ENCODE data around the gene MYO10.
"Not testable (repeated sequence)": the region's sequence is repeated elsewhere in the genome, so short reads cannot be mapped to it uniquely, and the experiment has no call there.

MYO10 gene

DNA sequence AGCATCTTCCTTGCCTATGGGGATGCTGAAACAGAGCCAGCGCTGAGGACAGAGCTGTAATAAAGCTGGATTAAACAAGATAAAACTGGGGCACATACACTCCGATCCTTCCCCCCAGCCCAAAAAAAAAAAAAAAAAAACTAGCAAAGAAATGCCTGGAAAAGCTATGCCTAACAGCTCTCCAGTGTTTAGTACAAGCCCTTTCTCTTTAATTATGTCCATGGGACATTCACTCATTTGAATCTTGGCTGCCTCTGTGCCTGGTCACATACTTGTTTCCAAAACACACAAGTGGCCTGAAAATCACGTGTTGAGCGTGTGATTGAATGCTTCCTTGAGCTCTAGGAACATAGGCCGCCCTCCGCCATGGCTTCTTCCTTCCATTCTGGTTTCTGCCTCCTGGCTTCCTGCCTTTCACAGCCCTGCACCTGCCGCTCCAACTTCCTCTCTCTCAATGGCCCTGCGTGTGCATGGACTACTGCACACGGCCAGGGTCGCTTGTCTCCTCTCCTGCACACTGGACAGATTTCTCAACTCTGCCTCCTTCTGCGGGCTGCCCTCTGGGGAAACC is 208.2 kb downstream of the MYO10 start:
- in situ Hi-C loops (cut with MboI; ENCODE audit: low sequenced_read_pairs), result no loop called here

DNA sequence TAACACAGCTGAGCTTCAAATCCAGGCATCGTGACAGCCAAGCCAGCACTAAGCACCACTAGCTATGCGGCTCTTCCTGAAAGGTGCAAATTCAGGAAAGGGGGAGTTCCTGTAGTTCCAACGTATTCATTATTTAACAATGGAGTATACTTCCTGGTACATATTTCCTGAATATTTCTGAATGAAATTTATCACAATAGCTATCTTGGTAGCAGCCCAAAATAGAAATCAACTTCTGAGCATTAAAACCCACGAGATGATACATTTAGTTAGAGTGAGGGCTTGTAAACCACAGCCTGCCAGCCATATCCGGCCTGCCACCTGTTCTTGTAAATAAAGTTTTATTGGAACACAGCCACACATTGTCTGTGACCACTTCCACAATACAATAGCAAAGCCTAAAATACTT is 209.5 kb downstream of the MYO10 start:
- in situ Hi-C loops (cut with MboI; ENCODE audit: low sequenced_read_pairs), result no loop called here

DNA sequence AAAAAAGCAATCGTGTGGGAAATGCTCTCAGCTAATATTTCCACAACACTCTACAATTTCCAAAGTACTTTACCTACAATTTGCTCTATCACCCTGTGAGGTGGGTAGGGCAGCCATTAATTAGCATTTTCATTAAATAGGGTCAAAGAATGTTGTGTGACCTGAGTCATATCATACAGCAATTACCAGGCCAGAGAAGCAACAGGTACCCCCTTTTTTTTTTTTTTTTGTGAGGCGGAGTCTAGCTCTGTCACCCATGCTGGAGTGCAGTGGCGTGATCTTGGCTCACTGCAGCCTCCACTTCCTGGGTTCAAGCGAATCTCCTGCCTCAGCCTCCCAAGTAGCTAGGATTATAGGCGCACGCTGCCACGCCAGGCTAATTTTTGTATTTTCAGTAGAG is 210.5 kb downstream of the MYO10 start:
- in situ Hi-C loops (cut with MboI; ENCODE audit: low sequenced_read_pairs), result no loop called here

DNA sequence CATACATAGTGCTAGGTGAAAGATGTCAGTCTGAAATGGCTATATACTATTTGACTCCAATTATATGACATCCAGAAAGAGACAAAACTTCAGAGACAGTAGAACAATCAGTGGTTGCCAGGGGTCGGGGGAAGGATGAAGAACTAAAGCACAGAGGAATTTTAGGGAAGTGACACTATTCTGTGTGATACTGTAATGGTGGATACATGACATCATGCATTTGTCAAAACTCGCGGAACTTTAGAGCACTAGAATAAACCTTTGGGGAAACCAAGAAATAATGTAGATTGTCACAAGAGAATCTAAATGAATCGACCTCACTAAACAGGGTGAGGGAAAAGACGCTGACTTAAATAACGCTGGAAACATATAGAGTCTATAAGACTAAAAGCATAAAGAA is 212.3 kb downstream of the MYO10 start:
- in situ Hi-C loops (cut with MboI; ENCODE audit: low sequenced_read_pairs), result no loop called here

DNA sequence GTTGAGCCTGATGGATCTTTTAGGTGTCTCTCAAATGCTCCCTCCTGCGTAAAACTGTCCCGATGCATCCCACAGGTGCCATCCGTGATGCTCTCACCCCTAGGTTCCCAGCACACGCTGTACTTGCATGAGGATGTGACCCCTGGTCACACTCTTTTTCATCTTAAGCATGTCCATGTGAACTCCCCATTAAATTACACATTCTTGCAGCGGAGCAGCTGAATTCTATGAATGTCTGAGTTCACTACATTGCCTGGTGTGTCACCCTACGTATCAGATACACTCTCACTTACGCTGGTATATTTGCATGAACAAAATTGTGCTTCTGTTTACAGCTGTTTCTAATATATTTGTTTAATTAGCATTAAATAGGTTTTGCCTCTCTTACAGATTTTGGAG is 214.0 kb downstream of the MYO10 start:
- in situ Hi-C loops (cut with MboI; ENCODE audit: low sequenced_read_pairs), result no loop called here

DNA sequence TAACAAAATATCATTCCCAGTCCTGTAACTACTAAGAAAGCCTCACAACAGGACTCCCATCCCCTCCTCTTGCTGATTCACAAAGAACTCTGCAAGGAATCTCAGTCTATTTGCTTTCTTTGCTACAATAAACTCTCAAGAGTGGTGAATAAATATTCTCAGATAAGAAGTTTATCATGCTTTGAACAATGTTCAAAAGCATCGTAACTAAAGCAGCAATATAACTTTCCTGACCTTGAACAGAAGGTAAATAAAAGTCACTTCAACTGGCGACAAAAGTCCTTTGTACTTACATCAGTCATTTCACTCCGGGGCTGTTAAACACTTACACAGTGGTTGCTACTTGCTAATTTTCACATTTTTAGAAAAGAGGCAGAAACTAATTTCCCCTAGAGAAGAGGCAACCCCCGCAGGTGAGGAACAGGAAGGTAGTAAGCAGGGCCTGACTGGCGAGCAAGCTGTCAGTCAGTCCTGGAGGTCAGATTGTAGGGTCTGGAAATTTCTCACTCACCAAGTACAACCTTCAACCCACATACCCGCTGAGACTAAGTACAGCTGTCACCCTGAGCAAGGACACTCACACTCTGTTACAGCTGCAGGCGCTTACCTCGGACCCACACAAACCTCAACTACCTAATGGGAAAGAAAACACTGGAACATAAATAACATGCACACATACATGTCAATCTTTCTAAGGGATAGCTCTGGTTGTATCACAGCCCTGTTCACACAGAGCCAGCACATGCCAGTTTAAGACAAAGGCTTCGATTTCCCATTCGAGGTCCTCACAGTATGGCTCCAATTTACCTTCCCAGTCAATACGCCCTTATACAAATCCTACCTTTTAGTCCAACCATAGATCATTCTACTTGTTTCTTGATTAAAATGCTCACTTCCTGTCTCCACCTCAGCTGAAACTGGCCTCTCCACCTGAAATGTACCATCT is 214.7 kb downstream of the MYO10 start:
- in situ Hi-C loops (cut with MboI; ENCODE audit: low sequenced_read_pairs), result no loop called here

DNA sequence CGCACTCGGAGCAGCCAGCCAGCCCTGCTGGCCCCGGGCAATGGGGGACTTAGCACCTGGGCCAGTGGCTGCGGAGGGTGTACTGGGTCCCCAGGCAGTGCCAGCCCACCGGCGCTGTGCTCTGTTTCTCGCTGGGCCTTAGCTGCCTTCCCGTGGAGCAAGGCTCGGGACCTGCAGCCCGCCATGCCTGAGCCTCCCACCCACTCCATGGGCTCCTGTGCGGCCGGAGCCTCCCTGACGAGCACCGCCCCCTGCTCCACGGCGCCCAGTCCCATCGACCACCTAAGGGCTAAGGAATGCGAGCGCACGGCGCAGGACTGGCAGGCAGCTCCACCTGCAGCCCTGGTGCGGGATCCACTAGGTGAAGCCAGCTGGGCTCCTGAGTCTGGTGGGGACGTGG is 218.1 kb downstream of the MYO10 start:
- in situ Hi-C loops (cut with MboI; ENCODE audit: low sequenced_read_pairs), result not testable (repeated sequence)

DNA sequence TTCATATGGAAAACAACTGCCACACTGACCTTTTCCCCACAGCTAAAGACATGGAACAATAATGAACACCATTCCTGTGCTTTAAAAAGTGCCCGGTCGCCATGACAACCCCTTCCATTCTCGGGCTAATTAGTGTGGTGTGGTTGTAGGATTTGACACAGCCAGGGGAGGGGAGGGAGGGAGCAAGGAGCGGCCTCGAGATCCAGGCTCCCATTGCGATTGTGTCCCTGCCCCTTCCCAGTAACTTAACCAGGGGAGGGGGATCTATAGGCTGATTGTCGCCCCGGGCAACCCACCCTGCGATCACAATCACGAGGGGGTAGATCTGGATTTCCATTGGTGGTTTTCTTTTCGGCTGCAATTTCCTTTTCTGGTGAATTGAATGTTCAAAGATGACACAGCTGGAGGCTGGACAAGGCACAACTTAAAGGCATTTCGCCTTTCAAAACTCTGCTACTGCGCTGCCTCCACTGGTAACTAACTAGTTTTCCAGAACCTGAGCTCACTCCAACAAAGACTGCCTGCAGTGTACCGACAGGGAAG is 222.6 kb downstream of the MYO10 start:
- in situ Hi-C loops (cut with MboI; ENCODE audit: low sequenced_read_pairs), result no loop called here

DNA sequence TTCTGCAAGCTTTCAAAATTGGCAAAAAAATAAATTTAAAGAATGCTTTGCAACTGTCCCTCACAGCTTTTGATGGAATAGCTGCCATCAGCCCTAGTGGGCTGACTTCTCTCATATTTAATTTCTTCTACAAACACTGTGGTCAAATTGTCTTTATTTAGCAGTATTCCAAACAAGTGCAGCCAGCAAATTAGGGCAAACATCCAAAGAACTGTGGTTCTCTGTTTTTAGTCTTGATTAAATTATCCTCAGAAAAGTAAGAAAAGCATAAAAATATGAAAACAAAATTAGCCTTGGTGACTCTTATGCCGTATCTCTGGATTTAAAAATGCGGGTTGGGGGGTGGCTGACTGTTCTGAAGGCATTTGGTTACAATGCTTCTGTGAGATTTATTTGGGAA is 223.5 kb downstream of the MYO10 start:
- in situ Hi-C loops (cut with MboI; ENCODE audit: low sequenced_read_pairs), result no loop called here

DNA sequence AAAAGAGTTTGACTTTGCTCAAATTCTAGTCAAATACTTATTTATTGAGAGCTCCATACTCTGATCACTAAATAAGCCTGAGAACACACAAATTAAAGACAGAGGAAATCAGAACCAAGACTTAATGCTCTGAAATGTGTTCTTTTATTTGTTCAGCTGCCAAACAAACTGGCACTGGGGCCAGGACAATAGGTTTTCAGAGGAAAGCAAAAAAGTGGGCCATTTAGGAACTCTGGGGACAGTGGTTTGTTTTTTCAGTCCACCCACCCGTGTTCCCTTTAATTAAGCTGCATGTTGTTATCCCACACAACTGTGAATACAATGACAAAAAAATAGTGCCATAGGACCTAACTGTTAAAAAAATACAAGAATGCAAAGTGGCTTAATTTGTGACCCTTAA is 223.9 kb downstream of the MYO10 start:
- in situ Hi-C loops (cut with MboI; ENCODE audit: low sequenced_read_pairs), result no loop called here

DNA sequence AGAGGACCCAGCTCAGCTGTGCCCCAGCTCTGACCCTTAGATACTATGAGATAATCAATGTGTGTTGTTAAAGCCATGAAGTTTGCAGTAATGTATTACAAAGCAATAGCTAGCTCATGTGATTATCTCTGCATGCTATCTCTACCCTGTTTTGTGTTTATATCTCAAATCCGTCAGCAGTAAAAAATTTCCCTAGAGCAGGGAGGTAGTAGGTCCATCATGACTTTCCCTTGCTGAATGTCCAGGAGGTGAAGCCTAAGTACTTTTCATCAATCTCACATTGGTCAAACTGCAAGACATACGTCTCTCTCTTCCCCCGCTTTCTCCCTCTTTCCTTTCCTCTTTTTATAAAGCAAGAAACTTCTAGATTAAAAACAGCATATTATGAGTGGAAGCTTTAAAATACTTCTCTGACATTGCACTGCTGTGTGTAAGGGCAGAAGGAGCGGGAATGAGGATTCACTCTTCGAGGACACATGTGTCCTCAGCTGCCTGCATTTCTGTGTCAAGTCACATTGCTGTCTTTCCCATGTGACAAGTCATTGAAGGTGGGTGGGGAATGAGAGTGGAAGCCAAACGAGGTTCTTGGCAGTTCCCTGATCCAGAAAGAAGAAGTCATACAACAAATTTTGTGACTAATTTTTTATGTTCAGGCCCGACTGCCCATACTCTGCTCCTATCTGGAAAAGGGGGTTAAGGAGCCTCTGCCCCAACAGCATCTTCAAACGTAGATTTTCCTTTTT is 226.2 kb downstream of the MYO10 start:
- in situ Hi-C loops (cut with MboI; ENCODE audit: low sequenced_read_pairs), result no loop called here

DNA sequence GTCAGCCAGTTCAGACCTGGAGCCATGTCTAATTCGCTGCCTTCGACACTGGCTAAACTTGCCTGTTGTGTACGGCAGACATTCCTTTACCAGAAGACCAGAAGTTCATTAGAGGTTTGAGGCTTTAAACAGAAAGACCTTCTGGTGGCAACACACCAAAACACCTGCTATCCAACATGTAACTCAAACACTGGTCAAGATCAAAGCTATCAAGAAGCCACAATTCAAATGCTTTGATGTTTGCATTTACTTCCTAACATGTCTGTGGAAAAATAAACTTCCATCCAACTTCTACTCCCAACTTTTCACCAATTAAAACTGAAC is 228.3 kb downstream of the MYO10 start:
- in situ Hi-C loops (cut with MboI; ENCODE audit: low sequenced_read_pairs), result no loop called here

DNA sequence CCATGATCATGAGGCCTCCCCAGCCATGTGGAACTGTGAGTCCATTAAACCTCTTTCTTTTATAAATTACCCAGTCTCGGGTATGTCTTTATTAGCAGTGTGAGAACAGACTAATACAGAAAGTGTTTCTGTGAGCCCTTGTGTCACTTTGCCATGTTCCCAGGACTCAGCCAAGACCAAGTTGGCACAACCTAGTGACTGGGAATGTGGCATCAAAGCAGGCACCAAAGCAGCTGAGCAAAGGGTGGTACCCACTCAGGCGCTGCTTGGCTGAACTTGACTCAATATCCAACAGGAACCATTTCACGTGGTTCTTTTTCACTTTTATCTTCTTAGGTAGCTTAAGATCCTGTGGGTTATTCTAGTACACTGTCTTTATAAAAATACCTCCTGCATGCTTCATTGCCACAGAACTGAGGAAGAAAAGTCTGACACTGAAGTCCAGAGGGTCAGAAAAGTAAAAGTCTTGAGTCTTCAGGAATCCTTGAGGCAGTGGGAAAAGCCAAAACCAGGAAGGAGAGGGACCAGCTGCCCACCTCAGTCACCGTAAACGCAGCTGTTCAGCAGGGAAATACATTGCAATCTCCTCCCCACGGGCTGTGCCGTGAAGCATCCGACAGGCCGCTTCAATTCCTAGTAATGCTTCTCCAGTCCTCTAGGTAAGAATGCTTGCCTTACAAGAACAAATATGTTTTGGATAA is 228.8 kb downstream of the MYO10 start:
- in situ Hi-C loops (cut with MboI; ENCODE audit: low sequenced_read_pairs), result no loop called here

DNA sequence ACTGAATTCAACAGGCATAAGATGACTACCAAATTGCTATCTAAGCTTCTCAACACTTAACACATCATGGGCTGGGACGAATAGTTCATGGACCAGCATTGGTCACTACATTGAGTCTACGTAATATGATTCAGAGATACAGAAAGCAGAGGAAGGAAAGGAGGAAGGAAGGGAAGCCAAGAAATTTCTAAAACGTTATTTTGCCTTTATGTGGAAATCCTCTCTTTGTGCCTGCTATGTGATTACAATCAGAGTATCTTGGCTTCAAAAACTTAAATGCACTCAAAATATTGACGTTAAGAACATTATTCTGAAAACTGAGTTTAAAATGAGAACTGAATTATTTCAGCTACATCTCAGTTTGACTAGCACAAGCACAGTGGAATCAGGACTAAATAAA is 231.1 kb downstream of the MYO10 start:
- in situ Hi-C loops (cut with MboI; ENCODE audit: low sequenced_read_pairs), result no loop called here

DNA sequence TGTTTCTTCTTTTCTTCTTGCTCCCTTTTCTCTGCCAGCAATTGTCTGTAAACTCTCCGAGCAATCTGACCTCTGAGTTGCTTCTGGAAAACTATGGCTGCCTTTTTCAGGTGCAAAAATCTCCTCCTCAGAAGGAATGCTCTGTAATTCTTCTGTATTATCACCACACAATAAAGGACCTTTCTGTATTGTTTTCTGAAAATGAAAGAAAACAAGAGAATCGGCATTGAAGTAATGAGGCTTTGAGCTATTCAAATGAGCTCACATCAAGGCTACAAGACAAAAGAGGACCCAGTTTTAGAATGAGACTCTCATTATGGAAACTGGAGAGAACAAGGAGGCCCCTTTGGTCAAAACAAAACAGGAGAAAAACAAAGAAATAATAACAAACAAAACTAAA is 233.1 kb downstream of the MYO10 start:
- in situ Hi-C loops (cut with MboI; ENCODE audit: low sequenced_read_pairs), result no loop called here

DNA sequence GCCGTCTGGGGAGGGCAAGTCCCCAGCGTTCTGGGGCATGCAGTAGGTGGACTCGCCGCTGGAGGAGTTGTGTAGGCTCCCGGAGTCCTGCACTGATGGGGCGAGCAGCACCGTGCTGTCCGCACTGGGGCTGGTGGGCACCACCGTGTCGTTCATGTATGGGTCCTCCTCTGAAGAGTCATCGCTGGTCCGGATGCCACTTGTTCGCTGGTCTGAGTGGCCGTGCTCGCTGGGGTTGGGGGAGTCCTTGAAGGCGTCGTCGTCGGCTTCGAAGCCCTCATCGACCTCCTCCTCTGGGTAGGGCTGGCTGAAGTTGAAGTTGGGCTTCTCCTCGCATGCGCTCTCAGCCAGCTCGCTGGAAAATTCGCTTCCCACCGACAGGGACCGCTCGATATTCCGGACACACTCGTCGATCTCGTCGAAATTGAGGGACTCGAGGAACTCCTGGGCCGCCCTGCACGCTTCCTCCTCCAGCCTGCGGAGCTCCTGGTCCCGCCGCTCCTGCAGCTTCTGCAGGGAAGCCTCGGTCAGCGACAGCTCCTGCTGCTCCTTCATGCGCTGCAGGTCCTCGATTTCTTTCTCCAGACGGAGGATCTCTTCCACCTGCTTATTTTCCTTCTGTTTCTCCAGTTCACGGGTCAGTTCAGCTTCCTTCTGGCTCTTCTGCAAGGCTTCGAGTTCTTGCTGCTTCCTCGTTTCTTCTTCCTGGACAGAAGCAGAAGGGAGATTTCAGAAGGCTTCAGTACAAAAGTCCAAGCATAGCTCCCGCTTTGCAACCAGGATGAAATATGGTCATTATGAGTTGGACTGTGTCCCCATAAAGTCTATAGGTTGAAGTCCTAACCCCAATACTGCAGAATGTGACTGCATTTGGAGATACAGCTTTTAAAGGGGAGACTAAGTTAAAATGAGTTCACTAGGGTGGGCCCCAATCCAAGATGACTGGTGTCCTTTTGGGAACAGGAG is 234.7 kb downstream of the MYO10 start:
- in situ Hi-C loops (cut with MboI; ENCODE audit: low sequenced_read_pairs), result no loop called here

DNA sequence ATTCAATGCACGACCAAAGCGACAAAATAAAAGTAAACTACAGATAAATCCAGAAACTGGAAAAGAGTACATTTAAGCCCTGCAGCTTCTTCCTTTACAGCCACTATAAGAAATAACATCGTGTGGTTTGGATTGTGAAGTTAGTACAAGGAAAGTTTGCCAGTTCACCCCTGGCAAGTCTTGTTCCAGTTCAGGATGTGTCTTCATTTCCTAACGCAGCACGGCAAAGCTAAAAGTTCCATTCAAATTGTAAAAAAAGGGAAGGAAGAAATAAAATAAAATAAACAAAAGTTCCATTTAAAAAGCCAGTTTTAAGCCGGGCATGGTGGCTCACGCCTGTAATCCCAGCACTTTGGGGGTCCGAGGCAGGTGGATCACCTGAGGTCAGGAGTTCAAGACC is 236.0 kb downstream of the MYO10 start:
- in situ Hi-C loops (cut with MboI; ENCODE audit: low sequenced_read_pairs), result no loop called here

DNA sequence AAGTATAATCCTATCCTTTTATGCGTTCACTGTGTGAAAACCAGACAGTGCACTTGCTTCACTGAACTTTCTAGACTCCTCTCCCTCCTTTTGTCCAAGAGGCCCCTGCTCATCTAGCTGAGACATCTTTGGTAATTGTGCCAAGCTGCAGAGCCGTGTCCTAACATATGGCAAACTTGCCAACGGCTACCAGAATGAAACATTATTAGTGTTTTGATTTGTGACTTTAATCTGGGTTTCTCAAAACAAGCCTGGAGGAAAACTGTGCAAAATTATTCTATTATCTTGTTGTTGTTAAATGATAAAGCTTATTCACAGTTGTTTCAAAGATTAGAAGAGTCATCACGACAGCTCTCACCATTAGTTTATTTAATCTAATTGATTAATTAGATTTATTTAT is 240.3 kb downstream of the MYO10 start:
- in situ Hi-C loops (cut with MboI; ENCODE audit: low sequenced_read_pairs), result no loop called here

DNA sequence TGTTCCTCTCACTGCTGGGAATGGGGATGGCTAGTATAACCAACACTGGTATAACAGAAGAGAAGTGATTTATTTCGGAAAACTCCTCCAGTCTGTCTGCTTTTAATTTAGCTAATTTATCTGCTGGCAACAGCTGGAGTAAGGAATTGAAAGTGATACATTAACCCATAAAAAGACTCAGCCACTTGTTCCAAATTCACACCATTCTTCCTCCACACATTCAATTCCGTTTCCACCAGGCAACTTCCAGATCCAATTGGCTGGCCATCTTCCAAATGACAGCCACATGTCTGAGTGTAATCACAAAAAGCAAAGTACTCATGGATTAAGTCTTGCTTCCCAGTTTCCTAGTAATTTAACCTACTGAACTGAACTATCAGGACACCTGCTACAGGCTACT is 242.2 kb downstream of the MYO10 start:
- in situ Hi-C loops (cut with MboI; ENCODE audit: low sequenced_read_pairs), result no loop called here

DNA sequence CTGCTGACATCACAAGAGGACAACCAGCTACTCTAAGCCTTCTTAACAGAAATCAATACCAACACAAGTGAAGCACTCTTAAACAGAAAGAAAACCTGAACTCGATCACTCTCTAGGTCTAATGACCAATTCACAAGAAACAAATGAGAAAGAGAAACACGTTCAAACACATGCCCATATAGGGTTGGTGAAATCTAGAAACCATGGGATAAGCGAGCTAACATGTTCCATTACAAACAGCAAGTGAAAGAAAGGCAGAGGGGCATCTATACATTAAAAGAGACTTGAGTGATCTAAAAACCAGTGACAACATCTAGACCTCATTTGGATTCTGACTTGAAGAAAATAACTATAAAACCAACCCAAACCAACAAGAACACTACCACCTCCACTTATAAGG is 244.4 kb downstream of the MYO10 start:
- in situ Hi-C loops (cut with MboI; ENCODE audit: low sequenced_read_pairs), result no loop called here
